GM20431 (cell line): ENCODE measurements around the gene ASCC2.
"Not testable (repeated sequence)": the region's sequence is repeated elsewhere in the genome, so short reads cannot be mapped to it uniquely, and the experiment has no call there.

Experiments
- in situ Hi-C: fragments of 300-500 bp; cut with MseI, MboI; formaldehyde crosslinking; loops from one replicate; pipeline ENCODE4 v1.15.0; 2020; ENCODE audit warnings: low sequenced_read_pairs; ENCODE audit not compliant: unreplicated experiment

Gene ASCC2

GRCh38 chr22:29856496-29856895 lies 18.4 kb upstream of the ASCC2 start:
- in situ Hi-C loops, result no loop called here

DNA sequence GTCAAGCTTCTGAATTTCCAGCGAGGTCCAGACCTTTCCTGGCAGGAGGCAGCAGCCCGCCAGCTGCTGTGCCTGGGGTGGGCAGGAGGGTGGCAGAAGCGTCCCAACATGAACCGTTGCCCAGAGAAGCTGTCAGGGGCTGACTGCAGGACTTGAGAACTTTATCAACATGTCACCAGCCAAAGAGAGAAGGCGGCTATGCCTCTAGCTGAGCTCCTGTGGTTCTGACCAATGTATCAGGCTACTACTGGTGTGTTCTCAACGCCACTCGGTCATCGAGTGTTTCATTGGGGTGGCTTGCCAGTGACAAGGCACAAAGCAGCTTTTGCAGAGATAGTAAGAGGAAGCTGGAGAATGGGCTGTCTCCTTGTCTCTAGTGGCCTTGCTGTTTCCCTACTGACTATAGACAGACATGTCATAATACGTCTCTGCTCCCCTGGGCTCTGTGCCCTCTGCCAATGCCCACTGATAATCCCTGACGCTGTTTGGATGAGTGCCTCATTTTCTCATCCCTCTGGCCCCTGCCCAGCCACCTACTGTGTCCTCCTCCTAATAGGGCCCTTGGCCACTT lies 17.6 kb upstream of the ASCC2 start:
- in situ Hi-C loops, result no loop called here

DNA sequence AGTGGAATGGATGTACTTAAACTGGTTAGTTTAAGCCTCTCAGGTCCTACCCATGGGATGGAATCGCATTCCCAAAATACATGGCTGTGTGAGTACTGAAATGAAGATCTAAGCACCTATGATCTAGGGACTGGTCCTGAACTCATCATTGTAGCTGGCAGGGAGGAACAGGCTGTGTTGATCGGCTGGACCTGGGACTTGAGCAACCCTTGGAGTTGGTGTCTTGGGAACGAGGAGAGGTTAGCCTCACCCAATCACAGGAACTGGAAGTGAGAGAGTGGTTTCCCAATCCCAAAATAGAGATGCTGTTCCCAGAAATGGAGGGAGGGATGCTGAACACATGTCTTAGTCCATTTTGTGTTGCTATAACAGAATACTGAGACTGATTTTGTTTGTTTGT lies 16.4 kb upstream of the ASCC2 start:
- in situ Hi-C loops, result no loop called here

GRCh38 chr22:29848111-29848510 lies 10.0 kb upstream of the ASCC2 start:
- in situ Hi-C loops, result no loop called here

- in situ Hi-C loops, result no loop called here
Observed at GRCh38 chr22:29846290-29846689, 8.2 kb upstream of the ASCC2 start.

DNA sequence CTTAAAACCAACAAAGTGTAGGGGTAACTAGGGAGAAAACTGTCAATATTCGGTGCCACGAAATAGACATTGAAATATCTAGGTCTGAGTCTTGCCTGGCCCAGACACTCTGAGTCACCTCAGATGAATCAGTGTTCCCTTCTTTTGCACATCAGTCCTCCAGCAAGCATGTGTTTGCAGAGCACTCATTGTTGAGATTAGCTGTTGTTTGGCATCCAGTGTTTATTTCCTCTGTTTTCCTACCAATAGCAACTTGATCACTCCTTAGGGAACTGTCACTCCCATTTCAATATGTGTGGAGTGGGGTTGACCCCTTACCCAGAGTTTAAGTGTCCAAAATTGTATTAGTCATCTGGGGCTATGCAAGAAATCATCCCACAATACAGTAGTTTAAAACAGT lies 4.7 kb upstream of the ASCC2 start:
- in situ Hi-C loops, result no loop called here

GRCh38 chr22:29842172-29842571 lies 4.1 kb upstream of the ASCC2 start:
- in situ Hi-C loops, result no loop called here

- in situ Hi-C loops, result no loop called here
Observed at GRCh38 chr22:29840498-29840897, 2.4 kb upstream of the ASCC2 start.

DNA sequence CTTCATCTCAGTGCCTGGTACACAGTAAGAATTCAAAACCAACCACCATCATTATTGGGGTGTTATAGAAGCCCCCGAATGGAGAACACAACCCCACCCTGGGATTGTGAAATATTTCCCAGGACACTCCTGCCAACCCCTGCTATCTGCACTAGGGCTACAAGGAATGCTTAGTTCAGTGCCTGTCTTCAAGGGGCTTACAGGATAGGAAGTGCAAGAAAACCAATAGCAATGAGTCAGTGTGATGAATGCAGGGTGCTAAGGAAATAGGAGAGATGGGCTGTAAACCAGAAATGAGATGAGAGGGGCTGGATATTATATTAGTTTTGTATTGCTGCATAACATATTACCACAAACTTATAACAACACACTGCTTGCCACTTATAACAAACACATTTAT lies 965 bp upstream of the ASCC2 start:
- in situ Hi-C loops, result no loop called here

GRCh38 chr22:29838599-29838956 lies 504 bp upstream of the ASCC2 start:
- in situ Hi-C loops, result no loop called here

- in situ Hi-C loops, result not testable (repeated sequence)
Observed at GRCh38 chr22:29836791-29837370, 1.2 kb downstream of the ASCC2 start.

GRCh38 chr22:29834046-29834445 lies 4.0 kb downstream of the ASCC2 start:
- in situ Hi-C loops, result no loop called here

DNA sequence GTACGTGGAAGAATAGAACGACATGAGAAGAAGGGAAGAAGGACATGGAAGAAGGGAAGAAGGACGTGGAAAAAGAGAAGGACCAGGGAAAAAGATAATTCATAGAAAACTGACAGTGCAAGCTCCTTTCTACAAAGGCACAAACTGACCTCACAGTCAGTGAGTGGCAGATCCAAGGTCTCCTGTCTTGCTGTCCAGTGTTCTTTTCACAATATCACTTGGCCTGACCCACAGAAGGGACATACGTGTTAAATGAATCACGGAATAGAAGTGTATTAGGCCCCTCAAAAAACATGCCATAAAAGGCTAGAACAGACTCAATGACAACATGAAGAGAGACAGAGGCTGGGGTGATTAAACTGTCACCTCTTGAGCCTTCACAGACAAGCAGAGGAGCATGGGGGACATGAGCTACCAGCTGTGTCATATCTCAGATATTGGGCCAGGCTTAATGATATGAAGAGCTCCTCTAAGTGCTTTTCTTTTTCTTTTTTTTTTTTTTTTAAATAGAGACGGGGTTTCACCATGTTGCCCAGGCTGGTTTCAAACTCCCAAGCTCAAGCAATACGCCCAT lies 4.6 kb downstream of the ASCC2 start:
- in situ Hi-C loops, result no loop called here

DNA sequence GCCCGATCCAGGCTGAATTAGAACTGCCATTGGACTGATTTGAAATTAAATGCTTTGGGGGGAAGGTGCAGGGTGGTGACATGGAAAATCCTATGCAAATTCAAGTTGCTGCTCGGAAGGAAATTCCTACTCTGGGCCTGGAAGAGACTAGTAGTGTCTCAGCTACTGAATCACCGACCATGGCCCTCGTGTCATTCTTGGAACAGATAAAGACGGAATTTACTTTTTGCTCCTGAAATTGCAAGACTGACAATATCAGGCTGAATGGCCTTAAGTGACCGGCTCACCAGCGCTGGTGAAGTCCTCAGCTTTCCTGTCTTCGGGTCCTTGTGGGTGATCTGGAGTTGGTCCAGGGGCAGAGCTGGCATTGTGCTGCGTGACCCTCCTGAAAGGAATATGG lies 6.1 kb downstream of the ASCC2 start:
- in situ Hi-C loops, result no loop called here

DNA sequence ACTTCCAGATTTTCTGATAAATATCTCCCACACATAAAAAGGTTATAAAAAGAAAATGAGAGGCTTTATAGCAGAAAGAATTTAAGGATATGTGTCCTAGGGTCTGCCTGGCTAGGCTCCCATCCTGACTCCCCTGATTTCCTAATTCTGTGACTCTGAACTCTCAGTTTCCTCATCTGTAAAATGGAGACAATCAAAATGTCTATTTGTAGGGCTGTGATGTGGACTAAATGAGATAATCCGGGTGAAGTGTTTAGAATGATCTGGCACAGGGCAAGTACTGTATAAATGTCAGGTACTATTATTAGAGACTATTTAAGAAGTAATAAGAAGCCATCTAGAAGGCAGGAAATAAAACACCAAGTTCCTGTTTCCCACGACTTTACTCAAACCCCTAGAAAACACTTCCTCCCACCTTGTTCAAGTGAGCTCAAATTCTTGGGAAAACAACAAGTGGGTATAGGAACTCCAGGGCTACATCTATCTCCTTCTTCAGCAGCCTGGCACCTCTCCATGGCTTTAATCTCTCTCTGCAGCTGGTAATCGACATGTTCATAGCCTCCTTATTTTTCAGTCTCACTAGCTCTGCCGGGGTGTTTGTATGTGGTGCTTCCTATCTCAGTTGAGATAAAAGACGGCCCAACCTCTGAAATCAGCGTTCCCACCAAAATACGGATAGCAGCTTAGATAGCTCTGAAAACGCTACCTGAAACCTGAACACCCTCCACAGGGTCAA lies 6.7 kb downstream of the ASCC2 start:
- in situ Hi-C loops, result no loop called here

- in situ Hi-C loops, result no loop called here
Observed at GRCh38 chr22:29830585-29830984, 7.5 kb downstream of the ASCC2 start.

GRCh38 chr22:29827726-29828125 lies 10.3 kb downstream of the ASCC2 start:
- in situ Hi-C loops, result not testable (repeated sequence)

DNA sequence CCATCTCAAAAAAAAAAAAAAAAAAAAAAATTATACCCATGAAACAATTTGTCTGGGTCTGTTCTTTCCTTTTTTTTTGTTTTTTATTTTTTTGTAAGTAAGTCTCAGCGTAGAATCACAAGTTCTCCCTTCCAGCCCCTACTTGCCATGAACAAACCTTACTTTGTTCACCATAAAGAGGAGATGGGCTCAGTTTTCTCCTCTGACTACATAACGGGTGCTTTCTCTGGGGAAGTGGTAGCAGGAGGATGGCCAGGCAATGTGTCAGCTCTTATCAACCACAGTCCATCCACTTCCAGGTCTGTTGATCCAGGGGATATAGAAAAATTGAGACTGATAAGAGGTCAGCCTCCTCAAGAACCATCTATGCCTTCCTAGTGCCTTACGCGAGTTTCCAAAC lies 11.0 kb downstream of the ASCC2 start:
- in situ Hi-C loops, result no loop called here

GRCh38 chr22:29825578-29825977 lies 12.5 kb downstream of the ASCC2 start:
- in situ Hi-C loops, result no loop called here

DNA sequence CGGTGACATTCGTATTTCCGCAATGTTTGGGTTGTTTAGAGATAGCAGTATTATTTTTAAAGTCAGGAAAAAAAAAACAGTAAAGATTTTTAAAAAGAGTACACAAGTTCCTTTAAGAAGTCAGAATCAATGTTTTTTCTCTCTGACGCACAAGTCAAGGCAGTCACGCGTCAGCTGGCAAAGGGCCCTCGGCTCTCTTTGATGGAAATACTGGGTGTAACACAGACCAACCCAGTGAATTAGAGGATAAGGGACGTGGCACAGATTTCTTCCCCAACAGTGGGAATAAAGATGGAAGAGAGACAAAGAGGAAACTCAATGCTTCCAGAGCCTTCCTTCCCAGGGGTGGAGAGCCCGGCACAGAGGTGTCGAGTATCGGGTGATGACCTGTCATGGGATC lies 13.4 kb downstream of the ASCC2 start:
- in situ Hi-C loops, result no loop called here

- in situ Hi-C loops, result no loop called here
Observed at GRCh38 chr22:29821291-29822016, 16.6 kb downstream of the ASCC2 start.
